Measurements from ENCODE around the gene THTPA.

GRCh38 chr14:23525611-23526010 lies 30.5 kb upstream of the THTPA start:
- TF ChIP-seq, protein P1, sequence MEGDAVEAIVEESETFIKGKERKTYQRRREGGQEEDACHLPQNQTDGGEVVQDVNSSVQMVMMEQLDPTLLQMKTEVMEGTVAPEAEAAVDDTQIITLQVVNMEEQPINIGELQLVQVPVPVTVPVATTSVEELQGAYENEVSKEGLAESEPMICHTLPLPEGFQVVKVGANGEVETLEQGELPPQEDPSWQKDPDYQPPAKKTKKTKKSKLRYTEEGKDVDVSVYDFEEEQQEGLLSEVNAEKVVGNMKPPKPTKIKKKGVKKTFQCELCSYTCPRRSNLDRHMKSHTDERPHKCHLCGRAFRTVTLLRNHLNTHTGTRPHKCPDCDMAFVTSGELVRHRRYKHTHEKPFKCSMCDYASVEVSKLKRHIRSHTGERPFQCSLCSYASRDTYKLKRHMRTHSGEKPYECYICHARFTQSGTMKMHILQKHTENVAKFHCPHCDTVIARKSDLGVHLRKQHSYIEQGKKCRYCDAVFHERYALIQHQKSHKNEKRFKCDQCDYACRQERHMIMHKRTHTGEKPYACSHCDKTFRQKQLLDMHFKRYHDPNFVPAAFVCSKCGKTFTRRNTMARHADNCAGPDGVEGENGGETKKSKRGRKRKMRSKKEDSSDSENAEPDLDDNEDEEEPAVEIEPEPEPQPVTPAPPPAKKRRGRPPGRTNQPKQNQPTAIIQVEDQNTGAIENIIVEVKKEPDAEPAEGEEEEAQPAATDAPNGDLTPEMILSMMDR (IDR thresholded peaks at IDR 0.05): no peak
- no peak for TF ChIP-seq POLR2A (IDR thresholded peaks at IDR 0.05)
